ENCODE results near the gene PIAS1.
"Not testable (repeated sequence)": the region's sequence is repeated elsewhere in the genome, so short reads cannot be mapped to it uniquely, and the experiment has no call there.

The PIAS1 gene

GRCh38 chr15:68205954-68206539 is 151.9 kb downstream of the PIAS1 start:
- DNase-seq, result no peak

- DNase-seq, result no peak
Observed at GRCh38 chr15:68206711-68207151, 152.6 kb downstream of the PIAS1 start.

DNA sequence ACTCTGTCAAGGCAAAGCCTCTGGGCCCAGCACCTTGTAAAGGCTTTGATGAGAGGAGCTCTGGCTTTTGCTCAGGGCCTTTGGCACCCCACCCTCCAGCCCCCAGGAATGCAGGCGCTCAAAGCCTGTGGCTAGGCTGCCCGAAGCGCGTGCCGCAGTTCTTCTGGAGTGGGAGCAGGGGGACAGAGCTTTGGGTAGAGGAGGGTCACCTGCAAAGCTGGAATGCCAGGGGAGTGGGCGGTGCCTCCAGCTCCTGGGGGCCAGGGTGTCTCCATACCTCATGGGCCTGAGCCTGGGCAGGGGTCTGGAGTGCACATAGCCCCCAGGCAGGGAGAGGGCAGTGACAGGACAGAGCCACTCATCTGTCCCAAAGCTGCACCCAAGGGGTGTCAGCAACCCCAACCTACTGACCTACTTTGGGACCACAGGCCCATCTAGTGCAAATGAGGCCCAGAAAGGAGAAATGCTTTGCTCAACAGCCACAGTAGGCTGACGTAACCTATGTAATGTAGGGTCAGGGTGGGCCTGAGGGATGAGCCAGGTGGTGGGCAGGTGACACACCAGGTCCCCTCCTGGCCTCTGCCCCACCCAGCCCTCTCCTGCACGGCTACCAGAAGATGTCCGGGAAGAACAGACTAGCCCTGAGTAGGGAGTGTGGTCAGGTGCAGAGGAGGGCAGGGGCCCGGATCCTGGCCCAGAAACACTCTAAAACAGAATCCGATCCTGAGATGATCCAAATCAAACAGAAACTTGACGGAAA is 153.2 kb downstream of the PIAS1 start:
- no peak for DNase-seq

DNA sequence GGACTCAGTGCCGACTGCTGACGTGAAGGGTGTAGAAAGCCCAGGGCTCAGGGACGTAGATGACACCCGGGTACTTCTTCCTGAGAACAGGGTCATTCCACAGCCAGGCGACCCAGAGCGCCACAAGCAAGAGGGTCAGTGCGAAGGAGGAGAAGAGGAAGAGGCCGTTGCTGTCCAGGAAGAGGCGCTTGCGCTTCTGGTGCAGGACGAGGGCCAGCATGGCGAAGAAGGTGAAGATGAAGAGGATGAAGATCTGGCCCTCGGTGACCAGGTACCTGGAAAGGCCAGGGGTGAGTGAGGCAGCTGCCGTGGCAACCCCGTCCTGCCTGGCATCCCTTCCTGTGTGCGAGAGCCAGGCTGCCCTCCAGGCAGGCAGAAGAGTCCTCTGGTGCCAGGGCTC is 154.0 kb downstream of the PIAS1 start:
- DNase-seq, result no peak

GRCh38 chr15:68208636-68209240 is 154.6 kb downstream of the PIAS1 start:
- DNase-seq, result no peak

- no peak for DNase-seq
Observed at GRCh38 chr15:68209272-68209671, 155.2 kb downstream of the PIAS1 start.

DNA sequence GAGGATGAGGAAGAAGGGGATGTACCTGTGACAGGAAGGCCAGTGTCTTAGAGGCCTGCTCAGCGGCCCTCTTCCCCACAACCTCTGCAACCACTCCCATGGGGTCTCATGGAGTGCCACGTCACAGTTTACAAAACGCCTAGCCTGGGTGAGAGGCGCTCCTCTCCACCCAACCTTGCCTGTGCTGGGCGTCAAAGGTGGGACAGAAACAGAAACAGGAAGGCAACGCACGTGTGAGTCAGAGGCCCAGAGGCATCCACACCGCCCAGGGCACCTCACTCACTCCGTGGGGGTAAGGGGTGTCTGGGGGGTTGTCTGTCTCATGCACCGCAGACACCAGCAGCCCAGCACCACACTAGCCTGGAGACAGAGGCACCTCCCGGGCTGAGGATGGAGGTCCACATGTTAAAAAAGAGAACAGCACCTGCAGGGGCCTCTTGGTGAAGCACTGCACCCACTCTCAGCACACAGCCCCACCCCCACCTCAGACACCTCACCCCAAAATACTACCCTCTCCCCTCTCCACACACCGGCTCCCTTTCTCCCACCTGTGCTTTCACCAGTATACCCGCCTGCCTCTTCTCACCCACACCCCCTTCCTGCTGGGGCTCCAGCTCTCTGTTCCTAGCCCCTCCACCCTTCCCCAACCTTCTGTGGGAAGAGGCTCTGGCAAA is 155.8 kb downstream of the PIAS1 start:
- DNase-seq, result peak; percentile 14

- DNase-seq, result no peak
Observed at GRCh38 chr15:68210409-68210756, 156.3 kb downstream of the PIAS1 start.

- peak; percentile 43 for DNase-seq
Observed at GRCh38 chr15:68210821-68211655, 156.9 kb downstream of the PIAS1 start.

- DNase-seq, result no peak
Observed at GRCh38 chr15:68211656-68212320, 157.7 kb downstream of the PIAS1 start.

- not testable (repeated sequence) for DNase-seq
Observed at GRCh38 chr15:68213491-68213845, 159.4 kb downstream of the PIAS1 start.

GRCh38 chr15:68213991-68214837 is 160.1 kb downstream of the PIAS1 start:
- no peak for DNase-seq

GRCh38 chr15:68214838-68215254 is 160.7 kb downstream of the PIAS1 start:
- no peak for DNase-seq

- DNase-seq, result no peak
Observed at GRCh38 chr15:68217341-68217740, 163.2 kb downstream of the PIAS1 start.

DNA sequence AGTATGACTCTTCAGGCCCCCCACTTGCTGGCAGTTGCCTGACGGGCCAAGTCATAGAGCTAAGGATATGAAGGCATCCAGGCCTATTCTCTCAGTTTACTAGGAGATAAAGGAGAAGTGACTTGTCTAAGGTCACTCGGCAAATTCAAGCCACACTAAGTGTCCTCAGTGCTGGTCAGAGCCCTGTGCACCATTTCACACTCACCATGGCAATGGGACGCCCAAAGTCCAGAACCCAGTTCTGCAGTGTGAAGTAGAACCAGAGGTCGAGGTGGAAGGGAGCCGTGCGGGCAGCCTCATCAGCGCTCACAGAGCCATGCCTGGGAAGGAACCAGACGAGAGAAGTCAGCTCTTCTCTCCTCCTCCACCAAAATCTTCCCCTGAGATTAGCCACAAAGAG is 164.2 kb downstream of the PIAS1 start:
- DNase-seq, result no peak

GRCh38 chr15:68218847-68219798 is 165.0 kb downstream of the PIAS1 start:
- DNase-seq, result no peak

- no peak for DNase-seq
Observed at GRCh38 chr15:68220489-68220888, 166.4 kb downstream of the PIAS1 start.

GRCh38 chr15:68220967-68221366 is 166.9 kb downstream of the PIAS1 start:
- no peak for DNase-seq

DNA sequence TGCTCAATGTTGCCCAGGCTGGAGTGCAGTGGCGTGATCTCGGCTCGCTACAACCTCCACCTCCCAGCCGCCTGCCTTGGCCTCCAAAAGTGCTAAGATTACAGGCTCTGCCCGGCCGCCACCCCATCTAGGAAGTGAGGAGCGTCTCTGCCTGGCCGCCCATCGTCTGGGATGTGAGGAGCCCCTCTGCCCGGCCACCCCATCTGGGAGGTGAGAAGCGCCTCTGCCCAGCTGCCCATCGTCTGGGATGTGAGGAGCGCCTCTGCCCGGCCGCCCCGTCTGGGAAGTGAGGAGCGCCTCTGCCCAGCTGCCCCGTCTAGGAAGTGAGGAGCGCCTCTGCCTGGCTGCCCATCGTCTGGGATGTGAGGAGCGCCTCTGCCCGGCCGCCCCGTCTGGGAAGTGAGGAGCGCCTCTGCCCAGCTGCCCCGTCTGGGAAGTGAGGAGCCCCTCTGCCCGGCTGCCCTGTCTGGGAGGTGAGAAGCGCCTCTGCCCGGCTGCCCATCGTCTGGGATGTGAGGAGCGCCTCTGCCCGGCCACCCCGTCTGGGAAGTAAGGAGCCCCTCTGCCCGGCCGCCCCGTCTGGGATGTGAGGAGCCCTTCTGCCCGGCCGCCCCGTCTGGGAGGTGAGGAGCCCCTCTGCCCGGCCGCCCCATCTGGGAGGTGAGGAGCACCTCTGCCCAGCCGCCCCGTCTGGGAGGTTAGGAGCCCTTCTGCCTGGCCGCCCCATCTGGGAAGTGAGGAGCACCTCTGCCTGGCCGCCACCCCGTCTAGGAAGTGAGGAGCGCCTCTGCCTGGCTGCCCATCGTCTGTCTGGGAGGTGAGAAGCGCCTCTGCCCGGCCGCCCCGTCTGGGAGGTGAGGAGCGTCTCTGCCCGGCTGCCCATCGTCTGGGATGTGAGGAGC is 167.7 kb downstream of the PIAS1 start:
- DNase-seq, result not testable (repeated sequence)
